K562 (cell line): ENCODE data around the gene SUPT3H. TPM values are rescaled to one million over a fixed set of nuclear protein-coding genes. Genes with fewer than 3 reads are reported as not detected.

ENCODE experiments used
- ATAC-seq: fragments of 200-7000 bp; cut with Tn5 transposase; 3 replicates; pipeline ENCODE4 v1.9.1; 2020; ENCODE audit warnings: moderate library complexity
- BruUV-seq: library from RNA; stranded (reverse); fragments of 400-500 nt; replicated peaks from 2 replicates; lab custom pipeline; 2021; lab: Mats Ljungman, UMichigan
- CTCF ChIA-PET: fragments of 300-600 bp; formaldehyde crosslinking; extraction: SDS; loops from one replicate; lab custom pipeline; 2021; ENCODE audit warnings: low intra/inter-chr PET ratio; lab: Yijun Ruan, JAX
- POLR2A ChIA-PET: fragments of 300-600, 350-650 bp; sonication (Branson Sonifier 250); formaldehyde crosslinking; extraction: SDS; loops from one replicate; lab custom pipeline; 2021; ENCODE audit warnings: antibody characterized with exemption, inconsistent platforms; lab: Yijun Ruan, JAX
- DNase-seq, 4 experiments: peaks; one replicate each; pipeline versions ENCODE4 v3.0.0 to v3.0.0-alpha.2; 2011 to 2018; ENCODE audit warnings: low spot score in 3 of 4, mixed read lengths in 3 of 4; ENCODE audit errors: extremely low read depth in 1 of 4
- FAIRE-seq: peaks from 2 replicates; lab custom pipeline; 2011; peaks lifted over from hg19 to GRCh38; lab: Jason Lieb, UNC
- H2AFZ ChIP-seq: 2 replicates; pipeline ENCODE4 v1.6.0; 2011; ENCODE audit warnings: low read depth, low read length, control low read depth, inconsistent platforms
- H3K27ac ChIP-seq: fragments of 200-600 bp; 3 replicates; pipeline ENCODE4 v1.8.0; 2011; ENCODE audit warnings: low read depth, mild to moderate bottlenecking, control low read depth, inconsistent platforms, low read length, moderate library complexity, mixed read lengths; ENCODE audit errors: extremely low read depth
- H3K27me3 ChIP-seq, 2 experiments: fragments of 300-600 bp in 1 of 2; 2 replicates in 1 of 2; 3 replicates in 1 of 2; pipeline versions ENCODE4 v1.6.0 to v1.8.0; 2011; ENCODE audit warnings: inconsistent platforms in 2 of 2, low read length in 2 of 2, mild to moderate bottlenecking in 1 of 2, mixed read lengths in 1 of 2, moderate library complexity in 1 of 2; ENCODE audit not compliant: control insufficient read depth in 2 of 2, insufficient read depth in 2 of 2
- H3K36me3 ChIP-seq: fragments of 300-600 bp; 3 replicates; pipeline ENCODE4 v1.8.0; 2011; ENCODE audit warnings: mild to moderate bottlenecking, low read length, inconsistent platforms; ENCODE audit not compliant: control insufficient read depth, insufficient read depth
- H3K4me1 ChIP-seq, 2 experiments: fragments of 200-600 bp in 1 of 2; replicated peaks in 1 of 2; 2 replicates in 1 of 2; 3 replicates in 1 of 2; pipeline versions ENCODE4 v1.5.1 to v1.8.0; 2011; ENCODE audit warnings: inconsistent platforms in 2 of 2, low read length in 2 of 2, mild to moderate bottlenecking in 1 of 2, mixed read lengths in 1 of 2, moderate library complexity in 1 of 2; ENCODE audit not compliant: control insufficient read depth in 2 of 2, insufficient read depth in 2 of 2
- H3K4me2 ChIP-seq: 2 replicates; pipeline ENCODE4 v1.6.1; 2011; ENCODE audit warnings: low read length, control low read depth, inconsistent platforms, mixed read lengths; ENCODE audit not compliant: insufficient read depth
- H3K4me3 ChIP-seq: fragments of 200-600 bp; sonication (generic), shearing (Covaris generic); 2 replicates; pipeline ENCODE4 v1.5.1; 2016; ENCODE audit warnings: control low read depth, inconsistent platforms
- H3K79me2 ChIP-seq: fragments of 200-600 bp; 3 replicates; pipeline ENCODE4 v1.8.0; 2011; ENCODE audit warnings: low read length, inconsistent platforms; ENCODE audit not compliant: control insufficient read depth, insufficient read depth
- H3K9ac ChIP-seq, 2 experiments: 2 replicates each; pipeline versions ENCODE4 v1.6.0 to v1.6.1; 2011; ENCODE audit warnings: low read depth in 2 of 2, low read length in 2 of 2, control low read depth in 1 of 2, inconsistent platforms in 1 of 2, mild to moderate bottlenecking in 1 of 2, mixed read lengths in 1 of 2; ENCODE audit not compliant: insufficient read depth in 1 of 2
- H3K9me1 ChIP-seq: one replicate; pipeline ENCODE4 v1.6.0; 2011; ENCODE audit warnings: inconsistent platforms, mild to moderate bottlenecking, low read length, moderate library complexity; ENCODE audit not compliant: control insufficient read depth, insufficient read depth
- H3K9me3 ChIP-seq: replicated peaks from 2 replicates; pipeline ENCODE4 v1.5.1; 2011; ENCODE audit warnings: low read depth, low read length, inconsistent platforms; ENCODE audit not compliant: control insufficient read depth, insufficient read depth
- H4K20me1 ChIP-seq: replicated peaks from 2 replicates; pipeline ENCODE4 v1.6.1; 2011; ENCODE audit warnings: low read length, inconsistent platforms, mixed read lengths; ENCODE audit not compliant: control insufficient read depth, insufficient read depth
- CEBPG ChIP-seq, 3 experiments: fragments of 200-800 bp in 1 of 3; sonication (Bioruptor generic) in 1 of 3; sonication (generic) in 1 of 3; formaldehyde crosslinking in 1 of 3; IDR thresholded peaks in 2 of 3; conservative IDR thresholded peaks in 1 of 3; 2 replicates each; pipeline versions ENCODE4 v1.6.1 to v1.8.0; 2016 to 2022; ENCODE audit warnings: missing compliant biosample characterization in 2 of 3, missing genetic modification characterization in 2 of 3, mild to moderate bottlenecking in 1 of 3, missing genetic modification reagents in 1 of 3
- HCFC1 ChIP-seq: IDR thresholded peaks from 2 replicates; pipeline ENCODE4 v1.6.1; 2012; ENCODE audit warnings: low read depth, low read length, improper control_type of control experiment
- RHOXF2B ChIP-seq: fragments of 250-450 bp; sonication (Bioruptor Pico); conservative IDR thresholded peaks from 2 replicates; pipeline ENCODE4 v1.5.1; 2021
- SPI1 ChIP-seq: IDR thresholded peaks from 2 replicates; pipeline ENCODE4 v1.6.1; 2011; ENCODE audit warnings: low read depth, low read length, control low read depth, borderline replicate concordance
- TBP ChIP-seq: optimal IDR thresholded peaks from 2 replicates; pipeline ENCODE3; 2011; ENCODE audit warnings: low read depth, low read length, improper control_type of control experiment
- TFAP4 ChIP-seq: sonication (generic); formaldehyde crosslinking; IDR thresholded peaks from 2 replicates; pipeline ENCODE4 v1.8.0; 2022; ENCODE audit warnings: missing genetic modification reagents, mild to moderate bottlenecking, moderate library complexity, borderline replicate concordance
- ZNF584 ChIP-seq: fragments of 200-800 bp; sonication (Bioruptor generic); IDR thresholded peaks from 2 replicates; pipeline ENCODE4 v1.6.1; 2016; ENCODE audit warnings: low read depth, mild to moderate bottlenecking, missing genetic modification characterization, missing compliant biosample characterization
- WGBS: fragments of 100-300 bp; shearing (Covaris generic); methylation state at CpG from one replicate; pipeline ENCODE4 v1.1.6; 2016; ENCODE audit warnings: low coverage, mixed read lengths; ENCODE audit not compliant: insufficient coverage; ENCODE audit errors: missing lambda C conversion rate; 5-methylcytosine and 5-hydroxymethylcytosine counted together
- in situ Hi-C: fragments of 300-500 bp; cut with MboI; formaldehyde crosslinking; loops from 4 replicates; pipeline ENCODE4 v1.15.0; 2018; ENCODE audit warnings: inconsistent platforms, mixed read lengths
- intact Hi-C: fragments of 100-400 bp; cut with micrococcal nuclease; formaldehyde crosslinking; loops from 2 replicates; pipeline ENCODE4 v1.14.2; 2022
- polyA plus RNA-seq, 8 experiments: library from polyadenylated mRNA; depleted of rRNA in 4 of 8; stranded (reverse) in 5 of 8; unstranded in 3 of 8; fragments of >200 nt; fragmentation: Nextera tagmentation in 2 of 8; fragmentation: Illumina TruSeq in 1 of 8; extraction: Ambion mirVana in 2 of 8; extraction: Trizol in 1 of 8; gene quantifications; 2 replicates each; pipeline versions ENCODE4 v1.2.1 to v1.2.3, GENCODE V29; 2011 to 2014; ENCODE audit warnings: inconsistent platforms in 1 of 8, missing spikeins in 1 of 8
- total RNA-seq, 7 experiments: library from RNA; depleted of rRNA in 6 of 7; stranded (reverse); fragments of >200 nt in 6 of 7; fragmentation: Illumina TruSeq in 2 of 7; extraction: Trizol in 2 of 7; gene quantifications; 2 replicates each; pipeline versions ENCODE4 v1.2.1 to v1.2.3, GENCODE V29; 2011 to 2021; ENCODE audit warnings: low replicate concordance in 1 of 7
- TF ChIP-seq, protein P1 (sequence below): sonication (generic); formaldehyde crosslinking; IDR thresholded peaks from 2 replicates; pipeline ENCODE4 v1.8.1; 2023; ENCODE audit warnings: mild to moderate bottlenecking, missing genetic modification reagents
- TF ChIP-seq, protein P2 (sequence below): sonication (generic); formaldehyde crosslinking; IDR thresholded peaks from 2 replicates; pipeline ENCODE4 v1.8.1; 2022; ENCODE audit warnings: missing genetic modification reagents

SUPT3H gene
- total and polyA plus RNA-seq, 9 of the 15 experiments (the other 6 are each of a cell fraction or from before 2014, with no cell fraction given) = 7.2 to 16.3 (median 11.9) TPM

DNA sequence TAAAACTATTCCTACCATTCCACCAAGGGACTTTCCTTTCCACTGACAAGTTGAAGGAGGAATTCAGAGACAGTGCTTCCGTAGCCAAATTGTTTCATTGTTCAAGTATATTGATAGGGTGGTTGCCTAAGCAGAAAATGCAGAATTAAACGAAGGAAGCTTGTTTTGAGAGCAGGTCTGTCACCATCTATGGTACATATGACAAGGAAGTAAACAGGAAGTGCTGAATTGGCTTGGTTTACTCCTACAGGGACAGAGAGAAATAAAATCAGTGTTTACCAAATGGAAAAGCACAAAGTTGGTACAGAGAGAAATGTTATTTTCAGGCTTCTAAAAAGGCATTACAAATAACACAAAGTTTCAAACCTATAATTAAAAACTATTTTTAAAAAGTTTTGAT lies 568.5 kb downstream of the SUPT3H start:
- Histone ChIP-seq H4K20me1 (no peaks in the 10 kb centered on the region), H2AFZ (no peak overlapping the region), H3K4me3 (no peak overlapping the region), H3K79me2 (no peaks in the 10 kb centered on the region), H3K27me3 (peaks cover 0 to 11% of the 10 kb centered on the region in 2 experiments; a peak in 1 of 5 replicates), H3K9me1 (no peaks in the 10 kb centered on the region), H3K27ac (no peak overlapping the region), H3K4me2 (no peak overlapping the region), H3K4me1 (no peaks in the 10 kb centered on the region), H3K9me3 (no peaks in the 10 kb centered on the region), H3K36me3 (no peaks in the 10 kb centered on the region), H3K9ac (no peak overlapping the region)
- intact Hi-C loops (no loop called here), in situ Hi-C loops (no loop called here)
- FAIRE-seq (no peak), ATAC-seq (no peak), DNase-seq (no peak)
- ChIA-PET POLR2A (no interaction called here), CTCF (interaction anchor here (0.5 kb wide), 1 partner anchor 11 kb away, joined by 3 read pairs; no protein-coding TSS in a partner anchor)
- TF ChIP-seq SPI1 (peak; percentile 29; the same call in 1 of the 2 replicates), RHOXF2B (no peak)
- WGBS = 0% methylated on average over 2 of the region's 2 CpGs
- BruUV-seq = no TSS peak

DNA sequence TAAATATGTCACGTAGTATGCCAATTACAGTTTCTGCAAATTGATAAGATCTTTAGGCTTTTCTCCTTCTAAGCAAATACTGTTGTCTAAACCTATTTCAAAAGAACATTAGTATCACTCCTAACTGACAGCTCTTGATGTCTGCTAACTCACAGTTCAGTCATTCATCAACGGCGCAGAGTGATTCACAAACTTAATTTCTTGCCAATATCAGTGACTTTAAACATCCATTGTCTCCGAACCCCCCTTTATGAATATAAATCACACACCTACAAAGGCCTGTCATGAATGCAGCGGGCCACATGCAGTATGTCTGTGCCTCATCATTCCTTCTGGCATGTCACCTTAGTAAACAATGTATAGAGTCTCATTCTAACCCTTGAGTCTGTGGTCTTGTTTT lies 569.6 kb downstream of the SUPT3H start:
- in situ Hi-C loops (no loop called here), intact Hi-C loops (no loop called here)
- Histone ChIP-seq H3K27ac (no peak overlapping the region), H3K4me3 (no peak overlapping the region), H3K4me2 (no peak overlapping the region), H3K79me2 (no peaks in the 10 kb centered on the region), H4K20me1 (no peaks in the 10 kb centered on the region), H3K9me1 (no peaks in the 10 kb centered on the region), H3K9me3 (no peaks in the 10 kb centered on the region), H2AFZ (no peak overlapping the region), H3K27me3 (peaks cover 3 to 20% of the 10 kb centered on the region in 2 experiments; a peak in 3 of 5 replicates), H3K36me3 (no peaks in the 10 kb centered on the region), H3K9ac (no peak overlapping the region), H3K4me1 (no peaks in the 10 kb centered on the region)
- ChIA-PET POLR2A (no interaction called here), CTCF (no interaction called here)
- DNase-seq (no peak), ATAC-seq (no peak), FAIRE-seq (no peak)
- whole genome bisulfite sequencing = 11% methylated on average over 5 of the region's 5 CpGs
- BruUV-seq = no TSS peak
- TF ChIP-seq TFAP4 (CRISPR knock-in tag) (no peak), HCFC1 (no peak), CEBPG (CRISPR knock-in tag; IDR thresholded peaks at IDR 0.05) (no peak), CEBPG (tag; conservative IDR thresholded peaks at IDR 0.05 in 1 of 2, IDR thresholded peaks at IDR 0.05 in 1 of 2) (no peak), TBP (no peak), ZNF584 (CRISPR knock-in tag) (no peak)
- TF ChIP-seq, protein P1, sequence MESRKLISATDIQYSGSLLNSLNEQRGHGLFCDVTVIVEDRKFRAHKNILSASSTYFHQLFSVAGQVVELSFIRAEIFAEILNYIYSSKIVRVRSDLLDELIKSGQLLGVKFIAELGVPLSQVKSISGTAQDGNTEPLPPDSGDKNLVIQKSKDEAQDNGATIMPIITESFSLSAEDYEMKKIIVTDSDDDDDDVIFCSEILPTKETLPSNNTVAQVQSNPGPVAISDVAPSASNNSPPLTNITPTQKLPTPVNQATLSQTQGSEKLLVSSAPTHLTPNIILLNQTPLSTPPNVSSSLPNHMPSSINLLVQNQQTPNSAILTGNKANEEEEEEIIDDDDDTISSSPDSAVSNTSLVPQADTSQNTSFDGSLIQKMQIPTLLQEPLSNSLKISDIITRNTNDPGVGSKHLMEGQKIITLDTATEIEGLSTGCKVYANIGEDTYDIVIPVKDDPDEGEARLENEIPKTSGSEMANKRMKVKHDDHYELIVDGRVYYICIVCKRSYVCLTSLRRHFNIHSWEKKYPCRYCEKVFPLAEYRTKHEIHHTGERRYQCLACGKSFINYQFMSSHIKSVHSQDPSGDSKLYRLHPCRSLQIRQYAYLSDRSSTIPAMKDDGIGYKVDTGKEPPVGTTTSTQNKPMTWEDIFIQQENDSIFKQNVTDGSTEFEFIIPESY (CRISPR knock-in tag) = no peak
- TF ChIP-seq, protein P2, sequence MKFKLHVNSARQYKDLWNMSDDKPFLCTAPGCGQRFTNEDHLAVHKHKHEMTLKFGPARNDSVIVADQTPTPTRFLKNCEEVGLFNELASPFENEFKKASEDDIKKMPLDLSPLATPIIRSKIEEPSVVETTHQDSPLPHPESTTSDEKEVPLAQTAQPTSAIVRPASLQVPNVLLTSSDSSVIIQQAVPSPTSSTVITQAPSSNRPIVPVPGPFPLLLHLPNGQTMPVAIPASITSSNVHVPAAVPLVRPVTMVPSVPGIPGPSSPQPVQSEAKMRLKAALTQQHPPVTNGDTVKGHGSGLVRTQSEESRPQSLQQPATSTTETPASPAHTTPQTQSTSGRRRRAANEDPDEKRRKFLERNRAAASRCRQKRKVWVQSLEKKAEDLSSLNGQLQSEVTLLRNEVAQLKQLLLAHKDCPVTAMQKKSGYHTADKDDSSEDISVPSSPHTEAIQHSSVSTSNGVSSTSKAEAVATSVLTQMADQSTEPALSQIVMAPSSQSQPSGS = no peak
